Thyroid gland (tissue), 4 donors: ENCODE results near the gene IFITM1. TPM values are rescaled to one million over a fixed set of nuclear protein-coding genes. Genes with fewer than 3 reads are reported as not detected.
"Not testable (repeated sequence)": the region's sequence is repeated elsewhere in the genome, so short reads cannot be mapped to it uniquely, and the experiment has no call there.

Source experiments
- DNase-seq, 2 donors: peaks; one replicate each; pipeline ENCODE4 v3.0.0-alpha.2; 2019
- H3K27ac ChIP-seq, 3 donors: fragments of 200-600 bp; sonication (generic); 1 replicate in 2 of 3; 2 replicates in 1 of 3; pipeline ENCODE4 v1.5.1; 2016 to 2019; ENCODE audit warnings: mild to moderate bottlenecking in 1 of 3, moderate library complexity in 1 of 3
- H3K27me3 ChIP-seq: fragments of 200-600 bp; sonication (generic); one replicate; pipeline ENCODE4 v1.5.1; 2019
- H3K36me3 ChIP-seq, 2 donors: fragments of 200-600 bp; sonication (generic); one replicate each; pipeline ENCODE4 v1.5.1; 2016 to 2019
- H3K4me1 ChIP-seq, 2 donors: fragments of 200-600 bp; sonication (generic); one replicate each; pipeline ENCODE4 v1.5.1; 2017 to 2019
- H3K4me3 ChIP-seq, 3 donors: fragments of 200-600 bp; sonication (generic); replicated peaks in 1 of 3; 1 replicate in 2 of 3; 2 replicates in 1 of 3; pipeline ENCODE4 v1.5.1; 2016; ENCODE audit warnings: mild to moderate bottlenecking in 1 of 3
- H3K9me3 ChIP-seq: fragments of 200-600 bp; sonication (generic); one replicate; pipeline ENCODE4 v1.5.1; 2017
- CTCF ChIP-seq, 6 experiments: fragments of 200-600 bp in 3 of 6; fragments of 450-650 bp in 3 of 6; sonication (generic) in 3 of 6; IDR thresholded peaks; one replicate each; pipeline ENCODE4 v1.5.1; 2016 to 2019; ENCODE audit warnings: antibody characterized with exemption in 6 of 6, mild to moderate bottlenecking in 2 of 6, inconsistent platforms in 1 of 6, moderate library complexity in 1 of 6
- POLR2A ChIP-seq, 2 donors: fragments of 450-650 bp; IDR thresholded peaks; one replicate each; pipeline ENCODE4 v1.6.1; 2017; ENCODE audit warnings: antibody characterized with exemption in 2 of 2, mild to moderate bottlenecking in 2 of 2, moderate library complexity in 1 of 2
- WGBS, 2 donors: methylation state at CpG; one replicate each; pipeline ENCODE4 v1.1.5; 2017; 5-methylcytosine and 5-hydroxymethylcytosine counted together
- intact Hi-C: fragments of 100-400 bp; cut with DNase I; formaldehyde crosslinking; loops from one replicate; pipeline ENCODE4 v1.15.1; 2023
- total RNA-seq, 4 donors: library from RNA; depleted of rRNA; stranded (reverse); fragments of >200 nt; gene quantifications; one replicate each; pipeline ENCODE4 v1.2.3, GENCODE V29; 2016

The IFITM1 gene
- total RNA-seq, 4 donors from 2014 or later = 94.3 to 163 (median 103) TPM

DNA sequence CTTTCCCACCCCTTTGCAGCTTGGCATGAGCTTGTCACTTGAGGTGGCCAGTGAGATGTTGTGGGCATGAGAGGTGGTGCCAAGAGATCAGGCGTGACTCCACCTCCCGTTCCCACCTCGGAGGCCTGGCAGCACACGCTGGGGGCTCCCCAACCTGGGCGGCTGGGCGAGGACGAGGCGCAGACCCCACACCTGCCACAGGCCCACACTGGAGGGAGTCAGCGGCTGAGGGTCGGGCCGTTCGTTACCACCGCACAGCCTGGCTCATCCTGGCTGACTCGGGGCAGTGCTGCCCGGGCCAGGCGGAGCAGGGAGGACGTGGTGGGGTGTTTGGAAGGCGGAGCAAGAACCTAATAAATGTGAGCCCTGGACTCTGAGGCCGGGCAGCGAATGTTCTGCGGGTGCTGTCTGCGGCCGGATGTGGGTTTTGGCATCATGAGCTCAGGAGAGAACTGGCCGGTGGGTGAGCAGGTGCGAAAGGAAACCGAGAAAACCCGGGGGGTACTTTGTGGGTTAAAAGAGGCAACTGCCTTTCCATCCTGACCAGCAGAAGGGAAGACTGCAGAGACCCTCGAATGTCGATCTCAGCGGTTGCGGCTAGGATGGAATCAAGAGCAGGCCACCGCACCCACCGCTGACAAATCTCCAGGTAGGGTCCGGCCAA is 17.0 kb downstream of the IFITM1 start:
- no peak for DNase-seq
- WGBS, 2 donors = 86 to 92% methylated on average over 17 to 27 of the region's 34 CpGs

GRCh38 chr11:331358-332060 is 17.7 kb downstream of the IFITM1 start:
- DNase-seq = no peak
- H3K27me3 ChIP-seq = no peaks in the 10 kb centered on the region
- TF ChIP-seq POLR2A (IDR thresholded peaks at IDR 0.05) = no peak
- no peak for TF ChIP-seq CTCF (IDR thresholded peaks at IDR 0.05)
- no peak overlapping the region for H3K4me3 ChIP-seq
- no peak overlapping the region for H3K27ac ChIP-seq
- H3K4me1 ChIP-seq = peaks cover 9 to 26% of the 10 kb centered on the region in 2 donors
- no peaks in the 10 kb centered on the region for H3K36me3 ChIP-seq
- no peaks in the 10 kb centered on the region for H3K9me3 ChIP-seq
- 92 to 95% methylated on average over 19 of the region's 19 CpGs for WGBS, 2 donors
- intact Hi-C loops = no loop called here

More for the DNA sequence above, 17.0 kb downstream of the IFITM1 start:
- Histone ChIP-seq H3K4me3 (no peak overlapping the region), H3K27me3 (no peaks in the 10 kb centered on the region), H3K9me3 (no peaks in the 10 kb centered on the region), H3K4me1 (peaks cover 16 to 29% of the 10 kb centered on the region in 2 donors), H3K27ac (no peak overlapping the region), H3K36me3 (no peaks in the 10 kb centered on the region)
- intact Hi-C loops = no loop called here
- TF ChIP-seq POLR2A (IDR thresholded peaks at IDR 0.05) (no peak), CTCF (IDR thresholded peaks at IDR 0.05) (no peak)

- WGBS, 2 donors = 90 to 91% methylated on average over 23 of the region's 23 CpGs
- no peak for TF ChIP-seq POLR2A (IDR thresholded peaks at IDR 0.05)
- H3K36me3 ChIP-seq = no peaks in the 10 kb centered on the region
Measured at GRCh38 chr11:332651-333480, 19.0 kb downstream of the IFITM1 start.

DNA sequence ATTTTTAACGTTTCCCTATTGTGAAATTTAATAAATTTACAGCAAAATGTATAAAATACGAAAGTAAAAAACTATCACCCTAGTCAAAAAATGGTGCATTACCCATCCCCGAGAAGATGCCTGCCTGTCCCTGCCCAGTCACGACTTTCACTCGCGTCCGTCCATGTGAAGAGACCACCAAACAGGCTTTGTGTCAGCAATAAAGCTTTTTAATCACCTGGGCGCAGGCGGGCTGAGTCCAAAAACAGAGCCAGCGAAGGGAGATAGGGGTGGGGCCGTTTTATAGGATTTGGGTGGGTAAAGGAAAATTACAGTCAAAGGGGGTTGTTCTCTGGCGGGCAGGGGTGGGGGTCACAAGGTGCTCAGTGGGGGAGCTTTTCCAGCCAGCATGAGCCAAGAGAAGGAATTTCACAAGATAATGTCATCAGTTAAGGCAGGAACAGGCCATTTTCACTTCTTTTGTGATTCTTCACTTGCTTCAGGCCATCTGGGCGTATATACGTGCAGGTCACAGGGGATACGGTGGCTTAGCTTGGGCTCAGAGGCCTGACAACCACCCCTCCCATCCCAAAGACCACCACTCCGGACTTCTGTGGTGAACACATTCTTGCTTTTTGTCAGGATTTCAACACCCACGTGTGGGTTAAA is 19.9 kb downstream of the IFITM1 start:
- H3K4me3 ChIP-seq, H3K27me3 ChIP-seq, H3K9me3 ChIP-seq, intact Hi-C loops, H3K27ac ChIP-seq, DNase-seq, H3K36me3 ChIP-seq: not testable (repeated sequence)
- WGBS, 2 donors = 86 to 89% methylated on average over 17 of the region's 17 CpGs
- H3K4me1 ChIP-seq = peaks cover 0 to 11% of the 10 kb centered on the region in 2 donors

More at GRCh38 chr11:332651-333480, 19.0 kb downstream of the IFITM1 start:
- DNase-seq = no peak
- Histone ChIP-seq H3K27me3 (no peaks in the 10 kb centered on the region), H3K9me3 (no peaks in the 10 kb centered on the region), H3K4me3 (no peak overlapping the region), H3K27ac (no peak overlapping the region), H3K4me1 (peaks cover 0 to 13% of the 10 kb centered on the region in 2 donors)
- intact Hi-C loops = no loop called here

- Histone ChIP-seq H3K9me3 (no peaks in the 10 kb centered on the region), H3K36me3 (no peaks in the 10 kb centered on the region), H3K4me3 (no peak overlapping the region), H3K27ac (no peak overlapping the region), H3K4me1 (peaks cover 0 to 11% of the 10 kb centered on the region in 2 donors), H3K27me3 (no peaks in the 10 kb centered on the region)
- WGBS, 2 donors = 59 to 61% methylated on average over 25 of the region's 25 CpGs
- no peak for DNase-seq
- no peak for TF ChIP-seq CTCF (IDR thresholded peaks at IDR 0.05)
- no peak for TF ChIP-seq POLR2A (IDR thresholded peaks at IDR 0.05)
- intact Hi-C loops = no loop called here
Measured at GRCh38 chr11:334264-334994, 20.6 kb downstream of the IFITM1 start.
